Measurements from ENCODE around the gene CSNK1E. TPM values are rescaled to one million over a fixed set of nuclear protein-coding genes. Genes with fewer than 3 reads are reported as not detected.

The CSNK1E gene
- total and polyA plus RNA-seq, 10 of the 15 experiments (the other 5 are each of a cell fraction or from before 2014, with no cell fraction given), result 5.9 to 107 (median 64.9) TPM

- TF ChIP-seq REST (IDR thresholded peaks at IDR 0.05; ENCODE audit: low read depth, low read length) (no peak), E4F1 (IDR thresholded peaks at IDR 0.05; ENCODE audit: borderline replicate concordance, partially characterized antibody) (no peak), EED (IDR thresholded peaks at IDR 0.05; ENCODE audit: low read depth) (no peak), NRF1 (conservative IDR thresholded peaks at IDR 0.05; ENCODE audit: low read depth, low read length) (no peak)
Measured at GRCh38 chr22:38298312-38299005, 18.8 kb downstream of the CSNK1E start (continued).

GRCh38 chr22:38296372-38296771, 20.9 kb downstream of the CSNK1E start:
- no peak overlapping the region for H3K4me2 ChIP-seq (ENCODE audit: control insufficient read depth, insufficient read depth)
- FAIRE-seq (no peak), DNase-seq (ENCODE audit: low read depth, low spot score) (no peak), ATAC-seq (no peak)
- H3K36me3 ChIP-seq (ENCODE audit: control insufficient read depth in 2 of 2, insufficient read depth in 2 of 2, low read length in 1 of 2), result peaks cover 29 to 58% of the 10 kb centered on the region in 2 experiments
- ChIA-PET POLR2A (no interaction called here), RAD21 (ENCODE audit: unreplicated experiment) (no interaction called here), CTCF (interaction anchor here (1.4 kb wide), 1 partner anchor 9 kb away, joined by 4 read pairs; no protein-coding TSS in a partner anchor), SMC1A (ENCODE audit: uncharacterized antibody, unreplicated experiment) (no interaction called here)
- no peaks in the 10 kb centered on the region for H3K4me1 ChIP-seq (ENCODE audit: control insufficient read depth, insufficient read depth, low read length)
- H3K4me3 ChIP-seq, result no peak overlapping the region
- intact Hi-C loops (cut with micrococcal nuclease; ENCODE audit: unreplicated experiment), result loop anchor here (10.0 kb wide), 1 partner anchor 278 kb away; the partner anchor contains the start of gene DMC1
- no peak overlapping the region for H2AFZ ChIP-seq (ENCODE audit: control insufficient read depth, low read depth, low read length)
- no TSS peak for BruUV-seq (replicated peaks)
- H3K79me2 ChIP-seq (ENCODE audit: control insufficient read depth, insufficient read depth, low read length), result no peaks in the 10 kb centered on the region
- no peaks in the 10 kb centered on the region for H4K20me1 ChIP-seq (ENCODE audit: control insufficient read depth, insufficient read depth)
- H3K27me3 ChIP-seq (replicated peaks in 1 of 2; ENCODE audit: control insufficient read depth in 2 of 2, insufficient read depth in 2 of 2, low read length in 1 of 2), result no peaks in the 10 kb centered on the region
- H3K9me3 ChIP-seq (replicated peaks; ENCODE audit: control insufficient read depth, insufficient read depth, low read length), result no peaks in the 10 kb centered on the region
- no peak overlapping the region for H3K9ac ChIP-seq (ENCODE audit: control insufficient read depth, insufficient read depth, low read length)
- 98% methylated on average over 4 of the region's 4 CpGs for WGBS (ENCODE audit: insufficient coverage, insufficient replicate concordance, low lambda C conversion rate, missing lambda C conversion rate)
- in situ Hi-C loops (cut with MboI), result no loop called here
- H3K27ac ChIP-seq (ENCODE audit: control insufficient read depth, insufficient read depth), result no peak overlapping the region
- TF ChIP-seq ELK1 (IDR thresholded peaks at IDR 0.05; ENCODE audit: low read depth, low read length) (no peak), EGR1 (IDR thresholded peaks at IDR 0.05; ENCODE audit: borderline replicate concordance in 1 of 2, low read depth in 2 of 2, low read length in 2 of 2) (no peak), GATAD2B (conservative IDR thresholded peaks at IDR 0.05; ENCODE audit: low read depth) (no peak), HDAC6 (IDR thresholded peaks at IDR 0.05; ENCODE audit: unreplicated experiment) (no peak), ZBED1 (IDR thresholded peaks at IDR 0.05; ENCODE audit: borderline replicate concordance) (no peak), SREBF2 (IDR thresholded peaks at IDR 0.05; ENCODE audit: low read length) (no peak), NR2C2 (IDR thresholded peaks at IDR 0.05; ENCODE audit: borderline replicate concordance, control insufficient read depth, insufficient read length, low read depth) (no peak), RUNX3 (IDR thresholded peaks at IDR 0.05; ENCODE audit: low read length) (no peak), CHD1 (IDR thresholded peaks at IDR 0.05; ENCODE audit: low read depth, low read length) (no peak), IKZF2 (IDR thresholded peaks at IDR 0.05) (no peak)
